K562 (cell line): Measurements from ENCODE around the gene UQCRHL. TPM values are rescaled to one million over a fixed set of nuclear protein-coding genes. Genes with fewer than 3 reads are reported as not detected.

Experiments
- ADNP ChIP-seq: fragments of 200-800 bp; sonication (Bioruptor generic); IDR thresholded peaks from 2 replicates; pipeline ENCODE4 v1.6.1; 2016; ENCODE audit warnings: missing genetic modification characterization, missing compliant biosample characterization
- BCL6 ChIP-seq: fragments of 250-450 bp; sonication (Bioruptor Pico); IDR thresholded peaks from 2 replicates; pipeline ENCODE4 v1.4.0; 2020
- BDP1 ChIP-seq: IDR thresholded peaks from 3 replicates; pipeline ENCODE4 v1.6.1; 2011; ENCODE audit not compliant: insufficient read length, insufficient read depth
- BRD4 ChIP-seq: fragments of 200-600 bp; sonication (generic); IDR thresholded peaks from 2 replicates; pipeline ENCODE4 v1.6.1; 2017; ENCODE audit warnings: inconsistent platforms
- CBFA2T2 ChIP-seq: fragments of 450-650 bp; conservative IDR thresholded peaks from 2 replicates; pipeline ENCODE4 v1.6.1; 2017; ENCODE audit warnings: mild to moderate bottlenecking
- CHD1 ChIP-seq: fragments of 200-600 bp; sonication (generic); IDR thresholded peaks from one replicate; pipeline ENCODE4 v1.6.1; 2012; ENCODE audit warnings: mild to moderate bottlenecking, moderate library complexity, low read length, inconsistent platforms
- ESRRB ChIP-seq: fragments of 250-450 bp; sonication (Bioruptor Pico); IDR thresholded peaks from 2 replicates; pipeline ENCODE4 v1.5.0; 2020; ENCODE audit warnings: mild to moderate bottlenecking, moderate library complexity, borderline replicate concordance
- FIP1L1 ChIP-seq: fragments of 200-400 bp; formaldehyde crosslinking; IDR thresholded peaks from 2 replicates; pipeline ENCODE4 v1.6.1; 2018; ENCODE audit warnings: mild to moderate bottlenecking, low read depth, low read length; ENCODE audit not compliant: poor library complexity, severe bottlenecking
- HDAC1 ChIP-seq, 2 experiments: fragments of 450-650 bp; IDR thresholded peaks; 2 replicates each; pipeline ENCODE4 v1.6.1; 2016 to 2017; ENCODE audit warnings: inconsistent platforms in 1 of 2, mild to moderate bottlenecking in 1 of 2, moderate library complexity in 1 of 2
- HNRNPL ChIP-seq: fragments of 200-400 bp; formaldehyde crosslinking; IDR thresholded peaks from 2 replicates; pipeline ENCODE4 v1.6.1; 2017; ENCODE audit warnings: low read depth, mild to moderate bottlenecking, low read length
- KAT7 ChIP-seq: sonication (generic); formaldehyde crosslinking; IDR thresholded peaks from 2 replicates; pipeline ENCODE4 v1.8.0; 2022; ENCODE audit warnings: missing genetic modification reagents, mild to moderate bottlenecking, borderline replicate concordance
- L3MBTL2 ChIP-seq: fragments of 450-650 bp; IDR thresholded peaks from 2 replicates; pipeline ENCODE4 v1.6.1; 2016; ENCODE audit warnings: mild to moderate bottlenecking, moderate library complexity
- MAFF ChIP-seq: IDR thresholded peaks from 2 replicates; pipeline ENCODE4 v1.6.1; 2012; ENCODE audit warnings: low read length, improper control_type of control experiment
- RCOR1 ChIP-seq, 2 experiments: IDR thresholded peaks; 2 replicates each; pipeline ENCODE4 v1.6.1; 2012; ENCODE audit warnings: low read depth in 2 of 2, low read length in 2 of 2, borderline replicate concordance in 1 of 2, improper control_type of control experiment in 1 of 2
- SLC30A9 ChIP-seq: fragments of 250-450 bp; sonication (Bioruptor Pico); IDR thresholded peaks from 2 replicates; pipeline ENCODE4 v1.8.0; 2022; ENCODE audit warnings: mild to moderate bottlenecking, moderate library complexity
- SMAD3 ChIP-seq: fragments of 450-650 bp; formaldehyde crosslinking; conservative IDR thresholded peaks from 2 replicates; pipeline ENCODE4 v1.4.0; 2020; ENCODE audit warnings: mild to moderate bottlenecking
- SNRNP70 ChIP-seq: fragments of 200-400 bp; formaldehyde crosslinking; optimal IDR thresholded peaks from 2 replicates; pipeline ENCODE3; 2017; ENCODE audit warnings: low read depth, low read length
- SOX6 ChIP-seq: fragments of 450-650 bp; IDR thresholded peaks from 2 replicates; pipeline ENCODE4 v1.6.1; 2014; ENCODE audit warnings: mild to moderate bottlenecking
- ZFP1 ChIP-seq: fragments of 450-650 bp; formaldehyde crosslinking; IDR thresholded peaks from 2 replicates; pipeline ENCODE4 v1.4.0; 2020; ENCODE audit warnings: mild to moderate bottlenecking, mixed read lengths
- ZKSCAN1 ChIP-seq: fragments of 150-350 bp; IDR thresholded peaks from 2 replicates; pipeline ENCODE4 v1.6.1; 2016; ENCODE audit warnings: low read depth, low read length
- ZNF165 ChIP-seq: fragments of 250-450 bp; sonication (Bioruptor Pico); IDR thresholded peaks from 2 replicates; pipeline ENCODE4 v1.4.0; 2020; ENCODE audit warnings: borderline replicate concordance
- ZNF197 ChIP-seq: fragments of 200-800 bp; sonication (Bioruptor generic); IDR thresholded peaks from 2 replicates; pipeline ENCODE4 v1.6.1; 2016; ENCODE audit warnings: low read depth, missing genetic modification characterization, missing compliant biosample characterization
- ZNF639 ChIP-seq, 2 experiments: fragments of 200-800 bp in 1 of 2; sonication (Bioruptor generic) in 1 of 2; sonication (generic) in 1 of 2; formaldehyde crosslinking in 1 of 2; IDR thresholded peaks in 1 of 2; conservative IDR thresholded peaks in 1 of 2; 2 replicates each; pipeline versions ENCODE4 v1.5.0 to v1.6.1; 2016 to 2020; ENCODE audit warnings: missing compliant biosample characterization in 1 of 2, missing genetic modification characterization in 1 of 2, missing genetic modification reagents in 1 of 2
- ZNF764 ChIP-seq: fragments of 250-450 bp; sonication (Bioruptor Pico); IDR thresholded peaks from 2 replicates; pipeline ENCODE4 v1.4.0; 2020; ENCODE audit warnings: low read depth, mild to moderate bottlenecking, moderate library complexity
- ZNF79 ChIP-seq: fragments of 250-450 bp; sonication (Bioruptor Pico); IDR thresholded peaks from 2 replicates; pipeline ENCODE4 v1.4.0; 2020; ENCODE audit warnings: low read depth, mild to moderate bottlenecking, moderate library complexity
- polyA plus RNA-seq, 8 experiments: library from polyadenylated mRNA; depleted of rRNA in 4 of 8; stranded (reverse) in 5 of 8; unstranded in 3 of 8; fragments of >200 nt; fragmentation: Nextera tagmentation in 2 of 8; fragmentation: Illumina TruSeq in 1 of 8; extraction: Ambion mirVana in 2 of 8; extraction: Trizol in 1 of 8; gene quantifications; 2 replicates each; pipeline versions ENCODE4 v1.2.1 to v1.2.3, GENCODE V29; 2011 to 2014; ENCODE audit warnings: inconsistent platforms in 1 of 8, missing spikeins in 1 of 8
- total RNA-seq, 7 experiments: library from RNA; depleted of rRNA in 6 of 7; stranded (reverse); fragments of >200 nt in 6 of 7; fragmentation: Illumina TruSeq in 2 of 7; extraction: Trizol in 2 of 7; gene quantifications; 2 replicates each; pipeline versions ENCODE4 v1.2.1 to v1.2.3, GENCODE V29; 2011 to 2021; ENCODE audit warnings: low replicate concordance in 1 of 7
- TF ChIP-seq, protein P1 (sequence below): IDR thresholded peaks from 2 replicates; pipeline ENCODE4 v1.6.1; 2011; ENCODE audit warnings: borderline replicate concordance, low read depth, mild to moderate bottlenecking, moderate library complexity, low read length; ENCODE audit not compliant: insufficient read depth, poor library complexity, severe bottlenecking

Gene UQCRHL
- total and polyA plus RNA-seq, 9 of the 15 experiments (the other 6 are each of a cell fraction or from before 2014, with no cell fraction given), result 5.1 to 41.3 (median 21.8) TPM

- TF ChIP-seq ZNF639 (CRISPR knock-in tag; conservative IDR thresholded peaks at IDR 0.05 in 1 of 2, IDR thresholded peaks at IDR 0.05 in 1 of 2) (0 out of 4 replicates have a peak, but pooled peaks of 1 of the 2 experiments have one; percentile 50), SMAD3 (CRISPR knock-in tag) (0 out of 2 replicates have a peak, but pooled peaks have one; percentile 80), ZNF165 (peak; percentile 81), RCOR1 (IDR thresholded peaks at IDR 0.05; ENCODE audit: borderline replicate concordance in 1 of 2, low read depth in 2 of 2, low read length in 2 of 2) (no peak), SOX6 (peak; percentile 92), ZNF764 (no peak), MAFF (peak; percentile 25; the same call in 1 of the 2 replicates), ESRRB (no peak), BDP1 (no peak), ZFP1 (0 out of 2 replicates have a peak, but pooled peaks have one; percentile 23), SLC30A9 (CRISPR knock-in tag) (no peak), BRD4 (0 out of 2 replicates have a peak, but pooled peaks have one; percentile 24), HDAC1 (IDR thresholded peaks at IDR 0.05) (peak in 1 of 2 experiments; percentile 59; a peak in 2 of 4 replicates), KAT7 (CRISPR knock-in tag) (peak; percentile 89; the same call in 1 of the 2 replicates), ZNF197 (CRISPR knock-in tag) (peak; percentile 61; the same call in 1 of the 2 replicates), HNRNPL (no peak), CBFA2T2 (no peak), ZKSCAN1 (no peak; the same call in 1 of the 2 replicates), FIP1L1 (peak; percentile 82), SNRNP70 (no peak), ADNP (tag) (no peak), L3MBTL2 (peak; percentile 95), BCL6 (CRISPR knock-in tag) (no peak), CHD1 (peak; percentile 90), ZNF79 (CRISPR knock-in tag) (no peak)
- TF ChIP-seq, protein P1, sequence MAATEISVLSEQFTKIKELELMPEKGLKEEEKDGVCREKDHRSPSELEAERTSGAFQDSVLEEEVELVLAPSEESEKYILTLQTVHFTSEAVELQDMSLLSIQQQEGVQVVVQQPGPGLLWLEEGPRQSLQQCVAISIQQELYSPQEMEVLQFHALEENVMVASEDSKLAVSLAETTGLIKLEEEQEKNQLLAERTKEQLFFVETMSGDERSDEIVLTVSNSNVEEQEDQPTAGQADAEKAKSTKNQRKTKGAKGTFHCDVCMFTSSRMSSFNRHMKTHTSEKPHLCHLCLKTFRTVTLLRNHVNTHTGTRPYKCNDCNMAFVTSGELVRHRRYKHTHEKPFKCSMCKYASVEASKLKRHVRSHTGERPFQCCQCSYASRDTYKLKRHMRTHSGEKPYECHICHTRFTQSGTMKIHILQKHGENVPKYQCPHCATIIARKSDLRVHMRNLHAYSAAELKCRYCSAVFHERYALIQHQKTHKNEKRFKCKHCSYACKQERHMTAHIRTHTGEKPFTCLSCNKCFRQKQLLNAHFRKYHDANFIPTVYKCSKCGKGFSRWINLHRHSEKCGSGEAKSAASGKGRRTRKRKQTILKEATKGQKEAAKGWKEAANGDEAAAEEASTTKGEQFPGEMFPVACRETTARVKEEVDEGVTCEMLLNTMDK, result no peak
Observed at GRCh38 chr1:15835741-15836510, 28.5 kb upstream of the UQCRHL start (continued).
